ENCODE results near the gene HAAO. TPM values are rescaled to one million over a fixed set of nuclear protein-coding genes. Genes with fewer than 3 reads are reported as not detected.
A peak's percentile ranks its signal among the peaks of the same experiment; 100 is the strongest.

HAAO gene
- total and polyA plus RNA-seq, 9 donors, result 6.2 to 33.0 (median 26.1) TPM

DNA sequence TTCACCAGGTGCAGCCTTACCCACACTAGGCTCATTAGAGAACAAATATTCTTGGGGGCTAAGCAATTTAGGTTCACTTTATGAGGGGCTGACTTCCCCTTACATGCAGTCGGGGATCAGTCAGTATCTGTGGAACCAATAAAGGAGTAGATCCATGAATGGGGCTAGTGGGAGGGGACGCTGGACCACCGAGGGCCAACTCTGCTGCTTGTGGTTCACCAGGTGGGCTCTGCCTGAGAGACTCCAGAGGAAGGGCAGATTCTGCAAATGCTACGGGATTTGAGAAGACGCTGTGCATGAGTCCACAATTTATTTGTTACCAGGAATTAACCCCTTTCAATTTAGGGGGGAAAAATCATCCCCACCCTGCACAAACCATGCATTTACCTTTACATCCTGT is 15.9 kb upstream of the HAAO start:
- DNase-seq, result no peak
- Histone ChIP-seq H3K4me1 (ENCODE audit: insufficient read depth) (peaks cover 3% of the 10 kb centered on the region), H3K9me3 (no peaks in the 10 kb centered on the region), H3K36me3 (no peaks in the 10 kb centered on the region), H3K27me3 (no peaks in the 10 kb centered on the region), H3K27ac (no peak overlapping the region), H3K4me3 (no peak overlapping the region)
- 89 to 90% (median 89%) methylated on average over 5 of the region's 5 CpGs for WGBS, 3 donors
- intact Hi-C loops (cut with DNase I), result no loop called here
- no peak for TF ChIP-seq EP300 (IDR thresholded peaks at IDR 0.05)
- TF ChIP-seq, protein P1, sequence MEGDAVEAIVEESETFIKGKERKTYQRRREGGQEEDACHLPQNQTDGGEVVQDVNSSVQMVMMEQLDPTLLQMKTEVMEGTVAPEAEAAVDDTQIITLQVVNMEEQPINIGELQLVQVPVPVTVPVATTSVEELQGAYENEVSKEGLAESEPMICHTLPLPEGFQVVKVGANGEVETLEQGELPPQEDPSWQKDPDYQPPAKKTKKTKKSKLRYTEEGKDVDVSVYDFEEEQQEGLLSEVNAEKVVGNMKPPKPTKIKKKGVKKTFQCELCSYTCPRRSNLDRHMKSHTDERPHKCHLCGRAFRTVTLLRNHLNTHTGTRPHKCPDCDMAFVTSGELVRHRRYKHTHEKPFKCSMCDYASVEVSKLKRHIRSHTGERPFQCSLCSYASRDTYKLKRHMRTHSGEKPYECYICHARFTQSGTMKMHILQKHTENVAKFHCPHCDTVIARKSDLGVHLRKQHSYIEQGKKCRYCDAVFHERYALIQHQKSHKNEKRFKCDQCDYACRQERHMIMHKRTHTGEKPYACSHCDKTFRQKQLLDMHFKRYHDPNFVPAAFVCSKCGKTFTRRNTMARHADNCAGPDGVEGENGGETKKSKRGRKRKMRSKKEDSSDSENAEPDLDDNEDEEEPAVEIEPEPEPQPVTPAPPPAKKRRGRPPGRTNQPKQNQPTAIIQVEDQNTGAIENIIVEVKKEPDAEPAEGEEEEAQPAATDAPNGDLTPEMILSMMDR (IDR thresholded peaks at IDR 0.05), result no peak
- no peak for TF ChIP-seq POLR2A (IDR thresholded peaks at IDR 0.05)

DNA sequence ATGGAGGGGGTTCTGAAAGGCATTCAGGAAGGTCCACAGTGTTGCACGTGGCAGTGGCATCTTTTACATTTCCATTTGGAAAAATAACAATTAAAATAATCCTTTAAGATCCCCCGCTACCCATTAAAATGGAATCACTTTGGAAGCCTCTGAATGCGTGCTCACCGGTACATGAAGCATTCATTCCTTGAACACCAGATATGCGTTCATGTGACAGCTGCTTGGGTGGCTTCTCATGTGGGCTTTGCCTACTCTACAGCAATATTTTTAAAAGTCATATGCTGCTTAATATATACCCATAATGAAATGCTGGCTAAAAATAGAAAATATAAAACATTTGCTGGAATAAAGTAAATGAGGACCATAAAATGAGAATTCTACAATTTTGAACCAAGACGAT is 14.4 kb upstream of the HAAO start:
- Histone ChIP-seq H3K9me3 (no peaks in the 10 kb centered on the region), H3K36me3 (no peaks in the 10 kb centered on the region), H3K4me3 (no peak overlapping the region), H3K27ac (no peak overlapping the region), H3K27me3 (no peaks in the 10 kb centered on the region), H3K4me1 (ENCODE audit: insufficient read depth) (peaks cover 3% of the 10 kb centered on the region)
- TF ChIP-seq, protein P1 (IDR thresholded peaks at IDR 0.05), result no peak
- TF ChIP-seq EP300 (IDR thresholded peaks at IDR 0.05) (no peak), POLR2A (IDR thresholded peaks at IDR 0.05) (no peak)
- WGBS, 3 donors, result 85 to 88% (median 86%) methylated on average over 6 of the region's 6 CpGs
- DNase-seq, result no peak
- intact Hi-C loops (cut with DNase I), result no loop called here

DNA sequence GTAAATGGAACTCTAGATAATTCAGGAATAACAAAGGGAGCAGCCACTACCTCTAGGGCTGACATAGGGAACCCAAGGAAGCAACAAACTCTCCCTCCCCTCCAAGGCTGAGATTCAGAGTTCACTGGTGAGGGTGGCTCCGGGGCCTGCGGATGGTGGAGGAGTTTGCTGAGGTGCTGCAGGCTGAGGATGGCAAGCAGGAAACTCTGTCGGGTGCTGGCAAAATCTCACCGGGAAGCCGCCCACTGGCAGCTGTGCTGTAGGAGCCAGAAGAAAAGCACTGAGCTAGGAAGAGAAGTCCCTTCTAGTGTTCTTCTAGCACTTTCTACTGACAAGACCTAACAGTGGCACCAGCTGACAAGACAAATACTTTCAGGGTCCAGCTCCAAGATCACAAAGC is 12.5 kb upstream of the HAAO start:
- TF ChIP-seq, protein P1 (IDR thresholded peaks at IDR 0.05), result no peak
- TF ChIP-seq POLR2A (IDR thresholded peaks at IDR 0.05), result no peak
- no peak for TF ChIP-seq EP300 (IDR thresholded peaks at IDR 0.05)
- Histone ChIP-seq H3K27ac (no peak overlapping the region), H3K36me3 (no peaks in the 10 kb centered on the region), H3K27me3 (no peaks in the 10 kb centered on the region), H3K4me3 (no peak overlapping the region), H3K9me3 (no peaks in the 10 kb centered on the region), H3K4me1 (ENCODE audit: insufficient read depth) (peaks cover 7% of the 10 kb centered on the region)
- 76 to 83% (median 76%) methylated on average over 5 of the region's 5 CpGs for WGBS, 3 donors
- intact Hi-C loops (cut with DNase I), result no loop called here
- peak in 1 of 5 donors; percentile 3 for DNase-seq

DNA sequence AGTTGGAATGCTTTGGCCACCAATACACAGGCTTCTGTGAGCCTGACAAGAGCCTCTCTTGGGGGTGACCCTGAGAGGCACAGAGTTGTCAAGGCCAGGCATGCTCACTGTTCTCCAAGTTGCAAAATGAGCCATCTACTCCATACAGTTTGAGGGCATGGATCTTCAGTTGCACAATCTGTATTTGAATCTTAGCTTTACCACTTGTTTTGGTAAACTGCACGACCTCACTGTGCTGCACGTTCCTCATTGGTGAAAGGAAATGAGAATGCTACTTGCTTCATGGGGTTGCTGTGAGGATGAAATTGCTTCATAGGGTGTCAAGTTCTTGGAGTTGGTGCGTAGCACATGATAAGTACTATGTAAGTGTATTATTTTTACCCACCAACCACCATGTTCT is 12.0 kb upstream of the HAAO start:
- Histone ChIP-seq H3K4me3 (no peak overlapping the region), H3K27ac (no peak overlapping the region)
- 71 to 77% (median 74%) methylated on average over 3 of the region's 3 CpGs for WGBS, 3 donors

More for the DNA sequence above, 12.0 kb upstream of the HAAO start:
- intact Hi-C loops (cut with DNase I), result no loop called here
- TF ChIP-seq, protein P1 (IDR thresholded peaks at IDR 0.05), result no peak
- no peak for TF ChIP-seq EP300 (IDR thresholded peaks at IDR 0.05)
- no peak for TF ChIP-seq POLR2A (IDR thresholded peaks at IDR 0.05)
- no peaks in the 10 kb centered on the region for H3K27me3 ChIP-seq
- no peak for DNase-seq
- H3K36me3 ChIP-seq, result no peaks in the 10 kb centered on the region
- H3K4me1 ChIP-seq (ENCODE audit: insufficient read depth), result peaks cover 7% of the 10 kb centered on the region
- H3K9me3 ChIP-seq, result no peaks in the 10 kb centered on the region

Measured in ovary (tissue), 9 donors.